Endothelial cell of umbilical vein (primary cell): ENCODE measurements around the gene HUNK.

Experiments
- CTCF ChIP-seq, 2 donors: IDR thresholded peaks; 1 replicate in 1 of 2; 2 replicates in 1 of 2; pipeline ENCODE4 v1.5.1; 2011; ENCODE audit warnings: low read length in 2 of 2, mild to moderate bottlenecking in 2 of 2, moderate library complexity in 2 of 2, control low read depth in 1 of 2, inconsistent platforms in 1 of 2, low read depth in 1 of 2; ENCODE audit not compliant: insufficient read depth in 1 of 2; ENCODE audit errors: extremely low read depth in 1 of 2
- EZH2 ChIP-seq: IDR thresholded peaks from 2 replicates; pipeline ENCODE4 v1.6.1; 2012; ENCODE audit warnings: borderline replicate concordance, low read depth, mild to moderate bottlenecking, moderate library complexity, low read length, inconsistent platforms; ENCODE audit not compliant: severe bottlenecking
- GATA2 ChIP-seq: IDR thresholded peaks from 2 replicates; pipeline ENCODE4 v1.7.0; 2011; ENCODE audit warnings: low read depth, mild to moderate bottlenecking, moderate library complexity, mixed read lengths, low read length; ENCODE audit not compliant: insufficient read length, insufficient read depth
- JUN ChIP-seq: IDR thresholded peaks from 2 replicates; pipeline ENCODE4 v1.6.1; 2011; ENCODE audit warnings: borderline replicate concordance, low read depth; ENCODE audit not compliant: insufficient read length, insufficient read depth
- MYC ChIP-seq: IDR thresholded peaks from one replicate; pipeline ENCODE4 v1.6.1; 2011; ENCODE audit warnings: mild to moderate bottlenecking, low read depth, low read length
- POLR2A ChIP-seq: IDR thresholded peaks from 2 replicates; pipeline ENCODE4 v1.6.1; 2012; ENCODE audit warnings: low read depth, mild to moderate bottlenecking, control low read depth, low read length
- POLR2AphosphoS5 ChIP-seq: IDR thresholded peaks from 2 replicates; pipeline ENCODE4 v1.6.1; 2012; ENCODE audit warnings: low read depth, mild to moderate bottlenecking, control low read depth, low read length, moderate library complexity; ENCODE audit not compliant: insufficient read depth

GRCh38 chr21:31848326-31848985 lies 24.4 kb upstream of the HUNK start:
- TF ChIP-seq CTCF (IDR thresholded peaks at IDR 0.05; ENCODE audit: extremely low read depth in 1 of 2, insufficient read depth in 1 of 2, low read depth in 1 of 2, low read length in 2 of 2) (no peak), POLR2A (no peak), EZH2 (no peak), MYC (no peak), POLR2AphosphoS5 (no peak), JUN (no peak), GATA2 (no peak)
